Activated T-cell treated with anti-CD3 and anti-CD28 coated beads, Interleukin-2, amount 50 U/mL, for 72 hours (primary cell): ENCODE results near the gene RHEX. TPM values are rescaled to one million over a fixed set of nuclear protein-coding genes. Genes with fewer than 3 reads are reported as not detected.

Experiments
- ATAC-seq, 2 donors: fragments of 150-1000 bp; cut with Tn5 transposase; replicated peaks in 1 of 2; 2 replicates each; pipeline ENCODE4 v1.10.0; 2021; ENCODE audit warnings: moderate library complexity in 2 of 2, mild to moderate bottlenecking in 1 of 2
- DNase-seq, 2 donors: peaks; one replicate each; pipeline ENCODE4 v3.0.0; 2021 to 2022; ENCODE audit warnings: mixed read lengths in 1 of 2
- H3K27ac Mint-ChIP-seq: one replicate; pipeline ENCODE4 v1.8.0; 2022; ENCODE audit warnings: mild to moderate bottlenecking, moderate library complexity, mixed read lengths
- H3K27me3 Mint-ChIP-seq: one replicate; pipeline ENCODE4 v1.8.0; 2022; ENCODE audit warnings: low read depth, mixed read lengths
- H3K36me3 Mint-ChIP-seq, 2 donors: one replicate each; pipeline ENCODE4 v1.8.0; 2022; ENCODE audit warnings: mixed read lengths in 2 of 2, mild to moderate bottlenecking in 1 of 2; ENCODE audit not compliant: insufficient read depth in 2 of 2
- H3K4me1 Mint-ChIP-seq: one replicate; pipeline ENCODE4 v1.8.0; 2022; ENCODE audit warnings: low read depth, mixed read lengths
- H3K4me3 Mint-ChIP-seq, 2 donors: one replicate each; pipeline ENCODE4 v1.8.0; 2022; ENCODE audit warnings: mild to moderate bottlenecking in 2 of 2, mixed read lengths in 2 of 2, moderate library complexity in 2 of 2
- H3K9me3 Mint-ChIP-seq, 2 donors: one replicate each; pipeline ENCODE4 v1.8.0; 2022; ENCODE audit warnings: mixed read lengths in 2 of 2
- total RNA-seq, 2 donors: library from RNA; stranded (reverse); gene quantifications; one replicate each; pipeline ENCODE4 v1.2.3, GENCODE V29; 2022

RHEX gene
- total RNA-seq, 2 donors from 2014 or later, result not detected

DNA sequence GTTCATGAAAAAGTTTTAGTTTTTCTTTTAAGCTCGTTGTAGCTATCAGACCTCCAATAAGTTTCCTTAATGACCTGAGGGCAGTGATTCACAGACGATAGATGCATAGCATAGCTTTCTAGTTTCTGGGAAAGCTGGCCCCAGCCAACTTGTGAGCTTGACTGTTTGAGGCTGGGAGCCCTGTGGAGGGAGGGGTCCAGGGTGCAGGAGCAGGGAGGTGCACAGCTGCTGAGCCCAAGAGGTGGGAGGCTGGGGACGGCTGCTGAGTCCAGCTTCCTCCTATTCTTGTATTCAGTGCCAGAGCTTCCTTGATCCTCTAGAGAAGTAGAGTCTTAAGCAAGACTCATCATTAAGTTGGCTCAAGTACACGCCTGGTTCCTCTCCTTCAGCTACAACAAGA, 75.2 kb downstream of the RHEX start:
- no peaks in the 10 kb centered on the region for H3K9me3 Mint-ChIP-seq
- no peaks in the 10 kb centered on the region for H3K4me1 Mint-ChIP-seq
- H3K4me3 Mint-ChIP-seq, result no peak overlapping the region
- ATAC-seq (no peak), DNase-seq (no peak)
- H3K27me3 Mint-ChIP-seq, result peaks cover 34% of the 10 kb centered on the region
- no peak overlapping the region for H3K27ac Mint-ChIP-seq
- no peaks in the 10 kb centered on the region for H3K36me3 Mint-ChIP-seq

DNA sequence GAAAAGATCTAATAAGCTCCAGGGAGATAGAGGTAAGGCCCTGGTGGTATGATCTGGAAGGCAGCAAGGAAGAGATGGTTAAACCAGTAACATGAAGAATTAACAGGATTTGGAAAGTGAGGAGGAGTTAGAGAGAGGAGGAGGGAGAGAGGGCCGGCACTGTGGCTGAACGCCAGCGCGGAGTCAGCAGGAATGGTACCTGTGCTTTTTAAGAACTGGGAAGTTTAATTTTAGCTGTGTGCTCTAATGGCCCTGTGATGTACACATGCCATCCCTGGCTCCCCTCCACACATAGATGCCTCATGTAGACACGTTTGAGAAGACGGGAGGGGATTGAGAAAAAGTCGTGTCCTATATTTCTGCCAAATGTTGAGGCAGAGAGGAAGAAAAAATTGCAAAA, 78.1 kb downstream of the RHEX start:
- H3K4me1 Mint-ChIP-seq, result no peaks in the 10 kb centered on the region
- H3K9me3 Mint-ChIP-seq, result no peaks in the 10 kb centered on the region
- H3K27me3 Mint-ChIP-seq, result peaks cover 26% of the 10 kb centered on the region

DNA sequence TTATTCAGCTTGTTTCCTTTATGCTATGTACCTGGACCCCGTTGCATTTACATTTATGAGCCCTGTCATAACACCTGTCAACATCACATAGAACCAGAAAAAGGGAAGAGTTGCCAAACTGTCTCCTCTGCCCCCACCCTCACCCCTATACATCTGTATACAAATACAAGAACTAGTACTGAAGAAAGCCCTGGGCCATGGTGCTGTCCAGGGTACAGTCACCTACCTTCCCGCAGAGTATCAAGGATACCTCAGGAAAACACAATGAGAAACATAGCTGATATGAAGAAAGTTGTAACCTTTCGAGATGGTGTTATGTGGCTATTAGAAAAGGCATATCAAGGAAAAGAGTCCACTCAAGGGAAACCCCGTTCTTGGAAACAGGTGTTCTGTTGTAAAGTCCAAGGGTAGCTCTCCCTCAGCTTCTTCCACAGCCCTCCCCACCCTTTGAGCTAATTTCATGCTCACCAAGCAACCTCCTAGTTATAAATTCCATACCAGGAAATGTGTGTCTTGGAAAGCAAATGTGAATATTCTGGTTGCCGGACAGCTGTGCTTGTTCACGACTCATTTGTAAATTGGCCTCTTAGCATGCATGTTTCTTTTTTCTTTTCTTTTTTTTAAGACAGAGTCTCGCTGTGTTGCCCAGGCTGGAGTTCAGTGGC, 80.9 kb downstream of the RHEX start:
- Mint-ChIP-seq H3K9me3 (no peaks in the 10 kb centered on the region), H3K36me3 (no peaks in the 10 kb centered on the region), H3K4me1 (no peaks in the 10 kb centered on the region), H3K4me3 (no peak overlapping the region), H3K27me3 (peaks cover 27% of the 10 kb centered on the region), H3K27ac (no peak overlapping the region)
- ATAC-seq (no peak), DNase-seq (no peak)

More for the DNA sequence above, 78.1 kb downstream of the RHEX start:
- no peak overlapping the region for H3K27ac Mint-ChIP-seq
- H3K36me3 Mint-ChIP-seq, result no peaks in the 10 kb centered on the region
- ATAC-seq (no peak), DNase-seq (no peak)
- H3K4me3 Mint-ChIP-seq, result no peak overlapping the region

DNA sequence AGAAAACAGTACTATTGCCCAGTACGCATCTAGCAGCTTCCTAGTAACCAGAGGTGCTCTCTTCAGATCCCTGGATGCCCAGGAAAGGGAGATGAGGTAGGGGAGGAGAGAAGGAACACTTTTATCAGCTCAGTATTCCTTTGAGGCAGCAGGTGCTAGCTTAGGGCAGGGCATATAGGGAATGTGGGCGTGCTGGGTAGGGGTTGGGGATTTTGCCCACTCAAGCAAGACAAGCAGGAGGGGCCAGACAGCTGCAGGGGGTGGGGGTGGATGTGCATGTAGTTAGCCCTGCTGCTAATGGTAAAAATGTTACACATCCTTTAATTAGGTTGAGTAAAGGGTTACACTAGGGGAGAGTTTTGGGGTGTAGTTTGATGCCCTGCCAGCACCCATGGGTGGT, 82.3 kb downstream of the RHEX start:
- Mint-ChIP-seq H3K27me3 (peaks cover 30% of the 10 kb centered on the region), H3K36me3 (no peaks in the 10 kb centered on the region), H3K27ac (no peak overlapping the region), H3K4me1 (no peaks in the 10 kb centered on the region), H3K9me3 (no peaks in the 10 kb centered on the region), H3K4me3 (no peak overlapping the region)
- DNase-seq (no peak), ATAC-seq (no peak)

DNA sequence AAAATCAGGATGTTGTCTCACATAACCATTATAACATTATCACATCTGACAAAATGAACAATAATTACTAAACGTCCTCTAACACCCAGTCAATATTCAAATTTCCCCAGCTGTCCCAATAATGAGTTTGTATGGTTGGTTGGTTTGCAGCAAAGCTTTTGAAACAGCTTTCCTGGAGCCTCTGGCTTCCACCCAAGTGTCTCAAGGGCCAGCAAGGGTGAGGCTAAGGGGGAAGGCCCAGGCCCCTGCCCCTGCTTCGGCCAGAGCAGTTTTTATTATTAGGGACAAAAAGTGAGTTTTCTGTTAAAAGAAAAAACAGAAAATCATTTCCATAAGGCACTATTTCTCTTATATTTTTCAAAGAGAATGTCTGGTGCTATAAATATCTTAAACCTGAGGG, 83.3 kb downstream of the RHEX start:
- Mint-ChIP-seq H3K4me3 (no peak overlapping the region), H3K9me3 (no peaks in the 10 kb centered on the region), H3K4me1 (no peaks in the 10 kb centered on the region), H3K27me3 (peaks cover 33% of the 10 kb centered on the region), H3K36me3 (no peaks in the 10 kb centered on the region), H3K27ac (no peak overlapping the region)
- ATAC-seq, result no peak
- no peak for DNase-seq

DNA sequence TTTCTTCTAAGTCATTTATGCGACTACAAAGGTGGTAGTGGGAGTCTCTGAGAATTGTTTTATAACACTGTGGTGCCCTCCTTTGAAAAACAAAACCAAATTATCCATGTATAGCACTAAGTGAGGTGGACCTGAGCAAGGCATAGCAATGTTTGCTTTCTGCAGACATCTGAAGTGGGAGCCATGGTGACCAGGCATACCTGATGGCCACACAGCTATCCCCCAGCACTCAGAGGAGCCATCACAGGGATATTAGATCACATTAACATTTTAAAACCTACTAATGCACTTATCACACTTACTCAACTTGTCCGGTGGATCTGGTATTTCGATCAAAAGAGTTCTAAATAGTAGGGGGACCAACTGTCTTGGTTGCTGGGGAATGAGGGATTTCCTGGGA, 89.0 kb downstream of the RHEX start:
- H3K4me3 Mint-ChIP-seq, result no peak overlapping the region
- no peak for DNase-seq
- peaks cover 44% of the 10 kb centered on the region for H3K27me3 Mint-ChIP-seq
- no peak overlapping the region for H3K27ac Mint-ChIP-seq
- no peaks in the 10 kb centered on the region for H3K9me3 Mint-ChIP-seq
- no peak for ATAC-seq
- no peaks in the 10 kb centered on the region for H3K36me3 Mint-ChIP-seq
- no peaks in the 10 kb centered on the region for H3K4me1 Mint-ChIP-seq

DNA sequence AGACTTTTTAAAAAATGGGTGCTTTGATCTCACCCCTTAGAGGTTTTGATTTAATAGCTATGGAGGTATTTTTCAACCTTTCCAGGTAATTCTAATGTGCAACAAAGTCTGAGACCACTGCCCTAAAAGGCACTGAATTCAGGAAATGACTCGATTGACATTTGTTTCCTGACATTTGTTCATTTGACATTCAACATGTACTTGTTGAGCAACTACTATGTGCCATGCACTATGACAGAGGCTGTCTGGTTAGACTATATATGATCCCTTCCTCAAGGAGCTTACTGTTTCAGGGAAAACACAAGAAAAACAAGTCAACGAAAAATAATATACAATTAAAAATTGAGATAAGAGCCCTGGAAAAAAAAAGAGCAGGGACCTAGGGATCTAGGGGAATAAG, 89.8 kb downstream of the RHEX start:
- Mint-ChIP-seq H3K36me3 (no peaks in the 10 kb centered on the region), H3K4me1 (no peaks in the 10 kb centered on the region), H3K9me3 (no peaks in the 10 kb centered on the region), H3K4me3 (no peak overlapping the region), H3K27me3 (peaks cover 42% of the 10 kb centered on the region), H3K27ac (no peak overlapping the region)
- no peak for ATAC-seq
- DNase-seq, result no peak

DNA sequence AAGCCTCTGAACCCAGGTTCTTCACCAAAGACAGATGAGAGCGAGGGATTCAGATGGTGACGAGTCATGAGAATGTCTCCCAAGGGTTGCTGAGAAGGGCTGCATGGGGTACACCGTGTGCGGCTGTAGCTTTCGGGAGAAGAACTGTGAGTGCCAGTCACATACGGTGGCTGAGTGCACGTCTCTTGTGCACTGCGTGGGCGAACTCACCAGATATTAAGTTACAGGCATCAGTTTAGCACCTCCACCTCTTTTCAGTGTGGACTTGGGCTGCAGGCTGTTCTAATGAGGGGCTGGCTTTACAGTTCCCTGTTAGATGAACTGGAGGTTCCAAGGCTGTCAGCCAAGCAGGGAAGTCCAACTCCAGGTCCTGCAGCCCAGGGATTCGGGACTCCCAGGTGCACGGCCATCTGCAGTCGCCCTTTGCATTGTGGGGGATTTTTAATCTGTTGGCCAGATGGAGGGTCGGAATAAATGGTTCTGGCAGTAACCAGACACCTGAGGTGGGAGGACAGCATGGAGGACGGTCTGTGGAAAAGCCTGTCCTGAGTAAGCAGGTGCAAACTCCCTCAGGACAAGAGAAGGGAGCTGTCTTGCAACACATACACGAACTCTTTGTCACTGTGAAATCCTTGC, 90.7 kb downstream of the RHEX start:
- ATAC-seq, result no peak
- Mint-ChIP-seq H3K9me3 (no peaks in the 10 kb centered on the region), H3K27me3 (peaks cover 33% of the 10 kb centered on the region), H3K4me1 (no peaks in the 10 kb centered on the region), H3K36me3 (no peaks in the 10 kb centered on the region), H3K27ac (no peak overlapping the region), H3K4me3 (no peak overlapping the region)
- no peak for DNase-seq

DNA sequence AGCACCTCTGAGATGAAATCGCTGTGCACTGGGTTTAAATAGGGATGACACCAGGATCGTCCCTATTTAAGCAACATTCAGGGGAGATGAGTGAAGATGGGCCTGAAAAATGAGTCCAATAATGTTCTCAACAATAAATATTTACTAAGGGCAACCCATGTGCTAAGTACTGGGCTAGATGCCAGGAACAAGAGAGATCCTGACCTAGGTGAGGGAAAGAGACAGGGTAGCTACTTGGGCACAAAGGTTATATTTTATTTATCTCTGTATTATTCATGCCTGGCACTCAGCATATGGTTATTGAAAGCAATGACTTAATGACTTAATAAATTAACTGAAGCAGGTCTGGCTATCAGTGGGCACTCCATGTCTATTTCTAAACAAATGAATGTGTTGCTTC, 91.6 kb downstream of the RHEX start:
- Mint-ChIP-seq H3K27ac (no peak overlapping the region), H3K9me3 (no peaks in the 10 kb centered on the region), H3K36me3 (no peaks in the 10 kb centered on the region), H3K4me1 (no peaks in the 10 kb centered on the region), H3K4me3 (no peak overlapping the region), H3K27me3 (peaks cover 28% of the 10 kb centered on the region)
- DNase-seq (no peak), ATAC-seq (no peak)

DNA sequence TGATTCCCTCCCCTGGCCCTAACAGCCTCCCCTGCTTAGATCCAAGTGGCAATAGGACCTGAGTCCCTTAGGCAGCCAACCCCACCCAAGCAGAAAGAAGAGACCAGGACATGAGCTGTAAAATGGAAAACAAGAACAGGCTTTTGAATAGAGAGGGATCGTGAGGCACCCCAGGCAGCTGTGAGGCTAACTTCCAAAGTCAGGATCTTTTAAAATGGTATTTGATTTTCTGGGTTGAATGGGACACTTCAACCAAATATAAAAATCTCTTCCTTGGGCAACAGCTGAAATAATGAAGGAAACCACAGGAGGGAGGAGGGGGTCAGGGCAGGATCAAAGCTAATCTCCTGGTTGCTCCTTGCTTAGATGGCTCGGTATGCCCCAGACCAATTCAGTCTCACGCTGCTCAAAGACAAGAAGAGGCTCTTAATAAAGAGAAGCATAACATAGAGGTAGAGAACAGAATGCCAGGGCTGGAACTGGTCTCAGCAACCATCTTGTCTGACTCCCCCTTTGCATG, 92.9 kb downstream of the RHEX start:
- no peak for ATAC-seq
- DNase-seq, result no peak

More for the DNA sequence above, 92.9 kb downstream of the RHEX start:
- peaks cover 23% of the 10 kb centered on the region for H3K27me3 Mint-ChIP-seq
- H3K4me1 Mint-ChIP-seq, result no peaks in the 10 kb centered on the region
- H3K4me3 Mint-ChIP-seq, result no peak overlapping the region
- no peaks in the 10 kb centered on the region for H3K36me3 Mint-ChIP-seq
- no peaks in the 10 kb centered on the region for H3K9me3 Mint-ChIP-seq
- H3K27ac Mint-ChIP-seq, result no peak overlapping the region

Other genes with a start within 250 kb of the RHEX start
- gene SLC41A1, start 240.0 kb upstream of the RHEX start, total RNA-seq, result 10 to 100 TPM; 23.0 to 23.7 TPM
- gene PM20D1, start 203.0 kb upstream of the RHEX start, total RNA-seq, result under 1 TPM; 0.44 to 0.96 TPM
- gene SLC26A9, start 109.7 kb upstream of the RHEX start, total RNA-seq, result not detected
- gene RAB7B, start 49.8 kb upstream of the RHEX start, total RNA-seq, result not detected
- not detected for gene CTSE, start 29.3 kb upstream of the RHEX start, total RNA-seq
- not detected for gene AVPR1B, start 64.2 kb downstream of the RHEX start, total RNA-seq
- 10 to 100 TPM; 40.6 to 46.0 TPM for gene FAM72A, start 149.7 kb downstream of the RHEX start, total RNA-seq
- 10 to 100 TPM; 49.8 to 51.3 TPM for gene SRGAP2, start 150.4 kb downstream of the RHEX start, total RNA-seq